Frontal cortex (tissue), 4 donors: ENCODE measurements around the gene SULT4A1. TPM values are rescaled to one million over a fixed set of nuclear protein-coding genes. Genes with fewer than 3 reads are reported as not detected.
A peak's percentile ranks its signal among the peaks of the same experiment; 100 is the strongest.
"Not testable (repeated sequence)": the region's sequence is repeated elsewhere in the genome, so short reads cannot be mapped to it uniquely, and the experiment has no call there.

ENCODE experiments used
- DNase-seq, 2 donors: peaks; one replicate each; pipeline ENCODE4 v3.0.0; 2012; ENCODE audit warnings: low spot score in 2 of 2
- FAIRE-seq: peaks from 2 replicates; lab custom pipeline; 2012; peaks lifted over from hg19 to GRCh38; lab: Jason Lieb, UNC
- total RNA-seq: library from RNA; depleted of rRNA; stranded (reverse); fragments of >200 nt; gene quantifications from one replicate; pipeline ENCODE4 v1.2.3, GENCODE V29; 2014
- donor health status: control.
- donor health status: control.
- donor health status: control.

Gene SULT4A1, protein sequence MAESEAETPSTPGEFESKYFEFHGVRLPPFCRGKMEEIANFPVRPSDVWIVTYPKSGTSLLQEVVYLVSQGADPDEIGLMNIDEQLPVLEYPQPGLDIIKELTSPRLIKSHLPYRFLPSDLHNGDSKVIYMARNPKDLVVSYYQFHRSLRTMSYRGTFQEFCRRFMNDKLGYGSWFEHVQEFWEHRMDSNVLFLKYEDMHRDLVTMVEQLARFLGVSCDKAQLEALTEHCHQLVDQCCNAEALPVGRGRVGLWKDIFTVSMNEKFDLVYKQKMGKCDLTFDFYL
- total RNA-seq: 47.7 TPM

GRCh38 chr22:43862074-43862881 lies at the start of gene SULT4A1:
TSS of gene SULT4A1 (minus strand) at chr22:43862513. CDS start at chr22:43862382, 131 bp downstream.
- no peak for FAIRE-seq
- DNase-seq: peak; percentile 64 to 78

DNA sequence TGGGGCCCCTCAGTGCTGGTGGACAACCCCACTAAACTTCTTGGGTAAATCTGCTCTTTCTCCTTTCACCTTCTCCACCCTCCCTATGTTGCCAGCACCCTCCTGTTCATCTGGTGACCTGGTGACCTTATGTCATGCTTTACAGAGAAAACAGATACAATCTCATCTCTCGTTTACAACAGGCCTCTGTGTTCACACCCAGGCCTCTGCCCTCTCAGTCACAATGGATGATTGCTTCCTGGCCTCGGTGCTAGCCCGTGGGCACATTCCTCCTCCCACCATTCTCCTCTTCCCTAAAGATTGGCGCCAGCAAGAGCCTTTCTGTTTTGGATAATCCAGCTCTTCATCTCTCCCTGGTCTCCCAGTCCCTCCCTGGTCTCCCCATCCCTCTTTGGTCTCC lies 49.0 kb upstream of the SULT4A1 start:
- FAIRE-seq: no peak
- DNase-seq: no peak

DNA sequence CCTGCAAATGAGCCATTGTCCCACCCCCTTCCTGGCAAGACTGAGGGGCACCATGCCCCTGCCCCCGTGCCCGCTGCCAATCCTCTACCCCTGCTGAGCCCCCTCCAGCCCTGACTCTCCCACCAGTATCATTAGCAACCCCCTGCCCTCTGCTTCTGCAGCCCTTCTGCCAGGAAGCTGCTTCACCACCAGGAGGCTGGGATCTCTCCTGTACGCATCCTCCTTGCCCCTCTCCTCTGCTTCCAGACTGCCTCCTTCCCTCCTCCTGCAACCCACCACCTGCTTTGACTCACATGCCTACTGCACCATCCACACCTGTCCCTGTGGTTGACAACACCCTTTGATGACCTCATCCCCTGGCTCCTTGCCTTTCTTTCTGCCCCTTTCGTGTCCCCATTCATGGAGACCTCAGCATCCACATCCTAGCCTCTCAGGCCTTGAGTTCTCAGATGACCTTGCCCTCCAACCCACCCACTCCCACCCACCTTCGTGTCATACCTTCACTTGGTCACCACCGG lies 47.9 kb upstream of the SULT4A1 start:
- no peak for FAIRE-seq

DNA sequence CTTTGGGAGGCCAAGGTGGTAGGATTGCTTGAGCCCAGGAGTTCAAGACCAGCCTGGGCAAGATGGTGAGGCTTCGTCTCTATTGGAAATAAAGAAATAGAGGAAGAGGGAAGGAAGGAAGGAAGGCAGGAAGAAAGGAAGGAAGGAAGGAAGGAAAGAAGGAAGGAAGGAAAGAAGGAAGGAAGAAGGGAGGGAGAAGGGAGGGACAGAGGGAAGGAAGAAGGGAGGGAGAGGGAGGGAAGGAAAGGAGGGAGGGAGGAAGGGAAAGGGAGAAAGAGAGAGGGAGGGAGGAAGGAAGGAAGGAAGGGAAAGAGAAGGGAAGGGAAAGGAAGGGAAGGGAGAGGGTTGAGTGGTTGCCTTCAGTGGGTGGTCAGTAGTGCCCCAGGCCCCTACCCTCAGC lies 47.4 kb upstream of the SULT4A1 start:
- no peak for FAIRE-seq
- no peak for DNase-seq

More for the DNA sequence above, 47.9 kb upstream of the SULT4A1 start:
- DNase-seq: no peak

DNA sequence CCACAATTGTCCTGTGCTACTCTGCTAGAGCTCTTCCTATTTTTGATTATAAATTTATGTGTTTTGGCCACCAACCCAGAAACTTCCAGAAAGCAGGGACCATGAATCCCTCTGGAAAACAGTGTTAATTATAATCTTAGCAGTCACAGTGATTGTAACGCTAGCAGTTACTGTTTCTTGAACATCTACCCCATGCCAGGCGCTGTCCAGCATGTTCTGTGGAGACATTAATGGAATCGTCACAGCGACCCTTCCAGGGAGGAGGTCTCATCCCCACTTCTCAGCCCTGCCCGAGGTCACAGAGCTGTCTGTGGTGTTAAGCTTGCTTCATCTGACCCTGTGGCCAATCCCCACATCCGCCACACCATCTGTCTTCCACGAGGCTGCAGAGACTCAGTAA lies 43.4 kb upstream of the SULT4A1 start:
- FAIRE-seq (no peak), DNase-seq (no peak)

GRCh38 chr22:43904412-43904811 lies 42.1 kb upstream of the SULT4A1 start:
- not testable (repeated sequence) for DNase-seq

GRCh38 chr22:43903033-43903432 lies 40.7 kb upstream of the SULT4A1 start:
- not testable (repeated sequence) for FAIRE-seq

More at GRCh38 chr22:43904412-43904811, 42.1 kb upstream of the SULT4A1 start:
- FAIRE-seq: not testable (repeated sequence)

GRCh38 chr22:43901976-43902643 lies 39.8 kb upstream of the SULT4A1 start:
- DNase-seq (no peak), FAIRE-seq (no peak)

More at GRCh38 chr22:43903033-43903432, 40.7 kb upstream of the SULT4A1 start:
- not testable (repeated sequence) for DNase-seq

GRCh38 chr22:43900206-43900605 lies 37.9 kb upstream of the SULT4A1 start:
- no peak for FAIRE-seq
- DNase-seq: no peak

GRCh38 chr22:43897751-43898261 lies 35.5 kb upstream of the SULT4A1 start:
- no peak for DNase-seq
- no peak for FAIRE-seq

- no peak for FAIRE-seq
These were observed 33.8 kb upstream of the SULT4A1 start for GRCh38 chr22:43895986-43896645.

DNA sequence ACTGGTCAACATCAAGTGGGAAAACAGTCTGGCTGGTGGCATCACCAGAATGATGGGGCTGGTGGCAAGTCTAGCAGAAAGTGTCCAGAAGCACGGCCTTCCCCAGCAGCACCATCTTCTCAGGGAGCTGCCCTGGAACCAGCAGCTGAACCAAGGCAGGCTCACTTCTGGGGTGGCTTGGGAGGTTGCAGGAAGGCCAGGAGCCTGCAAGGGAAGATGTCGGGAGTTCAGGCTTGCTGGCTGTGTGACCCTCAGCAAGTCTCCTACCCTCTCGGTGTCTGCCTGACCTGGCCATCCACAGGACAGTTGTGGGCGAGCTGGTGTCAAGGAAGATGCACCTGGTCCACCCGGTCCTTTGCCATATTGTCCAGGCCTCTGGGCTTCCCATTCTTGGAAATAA lies 31.8 kb upstream of the SULT4A1 start:
- FAIRE-seq (no peak), DNase-seq (no peak)

More at GRCh38 chr22:43895986-43896645, 33.8 kb upstream of the SULT4A1 start:
- DNase-seq: no peak

DNA sequence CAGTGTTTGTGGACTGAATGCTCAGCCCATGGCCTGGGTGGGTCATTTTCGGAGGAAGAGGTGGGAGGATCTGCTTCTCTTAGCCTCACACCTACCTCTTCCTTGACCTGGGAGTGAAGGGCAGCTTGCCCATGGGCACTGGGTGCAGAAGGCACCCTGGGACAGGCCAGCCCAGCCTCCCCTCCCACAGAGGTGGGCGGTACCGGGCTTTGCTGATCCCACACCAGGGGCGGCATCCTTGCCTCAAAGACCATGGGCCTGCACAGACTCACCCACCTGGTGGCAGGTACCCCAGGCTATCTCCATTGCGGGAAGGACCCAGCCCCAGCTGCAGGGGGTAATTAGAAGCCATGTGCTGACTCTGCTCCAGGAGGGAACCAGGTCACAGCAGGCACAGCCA lies 31.0 kb upstream of the SULT4A1 start:
- FAIRE-seq: no peak
- DNase-seq: no peak

DNA sequence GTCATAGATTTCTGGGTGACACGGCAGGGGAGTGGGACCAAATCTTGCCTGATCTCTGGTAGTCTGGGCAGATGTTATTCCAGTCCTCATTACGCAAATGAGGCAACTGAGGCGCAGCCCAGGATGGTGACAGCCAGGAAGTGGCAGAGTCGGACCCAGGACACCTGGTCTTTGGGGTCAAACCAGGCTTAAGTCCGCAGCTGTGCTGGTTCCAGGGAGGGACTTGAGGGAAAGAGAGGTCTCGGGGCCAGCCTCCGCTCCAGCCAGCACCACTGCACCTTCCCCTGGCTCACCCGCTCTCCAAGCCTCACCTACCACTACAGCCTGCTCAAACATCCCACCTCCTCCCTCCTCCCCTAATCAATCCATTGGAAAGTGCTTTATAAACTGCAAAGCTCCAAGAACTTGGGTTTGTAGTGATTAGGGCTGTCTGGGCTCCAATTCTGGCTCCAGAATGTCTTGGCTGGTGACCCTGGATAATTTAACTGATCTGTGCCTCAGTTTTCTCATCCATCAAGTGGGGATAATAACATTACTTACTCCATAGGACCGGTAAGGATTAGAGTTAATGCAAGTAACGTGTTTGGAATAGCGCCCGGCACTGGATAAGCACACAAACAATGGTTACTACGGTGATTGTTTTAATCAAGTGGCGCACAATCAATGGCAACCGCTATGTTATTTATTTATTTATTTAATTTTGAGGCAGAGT lies 30.0 kb upstream of the SULT4A1 start:
- FAIRE-seq (no peak), DNase-seq (no peak)

DNA sequence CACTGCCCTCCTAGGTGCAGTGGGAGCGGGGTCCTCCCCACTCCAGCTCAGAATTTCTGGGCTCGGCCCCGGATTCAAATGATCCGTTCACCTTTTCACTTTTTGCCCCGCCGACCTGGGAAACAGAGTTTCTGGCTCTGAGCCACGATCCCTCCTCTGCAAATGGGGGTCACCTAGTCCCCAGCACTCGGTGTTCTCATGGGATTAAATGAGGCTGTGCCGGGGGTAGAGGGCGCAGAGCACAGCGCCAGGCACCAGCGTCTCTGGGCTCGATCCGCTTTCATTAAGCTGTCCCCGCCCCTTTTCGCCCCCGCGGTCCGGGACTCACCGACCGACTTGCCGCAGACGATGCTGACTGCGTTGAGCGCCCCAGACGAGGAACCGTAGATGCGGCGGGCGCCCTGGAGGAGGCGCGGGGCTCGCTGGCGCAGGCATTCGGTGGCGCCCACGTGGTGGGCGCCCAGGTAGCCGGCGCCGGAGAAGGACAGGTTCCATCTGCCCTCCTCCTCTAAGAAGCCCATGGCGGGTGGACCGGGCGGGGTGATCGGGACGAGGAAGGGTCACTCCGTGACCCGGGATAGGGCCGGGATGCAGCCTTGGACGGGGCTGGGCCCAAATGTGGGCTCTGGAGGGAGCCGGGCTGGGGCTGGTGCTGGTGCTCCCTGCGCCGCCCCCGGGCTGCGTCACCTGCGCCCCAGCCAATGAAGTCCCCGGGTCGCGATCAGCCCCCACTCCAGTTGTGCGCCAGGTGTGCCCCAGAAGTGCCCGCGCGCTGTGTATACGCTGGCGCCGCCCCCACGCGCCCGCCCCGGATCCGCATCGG lies 29.3 kb upstream of the SULT4A1 start, which contains the start of gene PNPLA5:
TSS of gene PNPLA5 (minus strand) at position 654 of the 823 bp plus-strand sequence. CDS start at position 521, 133 bp downstream.
- FAIRE-seq: no peak
- DNase-seq: peak in 1 of 2 donors; percentile 58

GRCh38 chr22:43890901-43891331 lies 28.6 kb upstream of the SULT4A1 start:
- no peak for FAIRE-seq
- no peak for DNase-seq

DNA sequence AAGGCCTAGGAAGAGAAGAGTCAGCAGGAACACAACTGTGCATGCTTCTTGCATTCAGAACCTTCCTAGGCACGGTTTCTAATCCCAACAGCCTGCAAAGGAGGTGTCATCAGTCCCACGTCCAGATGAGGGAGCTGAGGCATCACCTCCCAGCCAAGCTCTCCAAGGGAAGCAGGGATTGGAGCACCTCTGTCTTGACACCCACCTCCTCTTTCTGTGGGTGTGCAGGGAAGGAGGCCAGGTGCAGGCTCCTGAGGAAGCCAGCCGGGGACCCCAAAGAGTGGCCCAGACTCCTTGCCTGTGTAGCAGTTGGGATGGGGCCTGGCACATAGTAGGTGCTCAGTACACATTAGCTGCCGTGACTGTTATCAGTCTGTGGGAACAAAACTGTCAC lies 27.5 kb upstream of the SULT4A1 start:
- no peak for DNase-seq

More for the DNA sequence above, 27.5 kb upstream of the SULT4A1 start:
- no peak for FAIRE-seq
